Spleen (tissue), 7 donors: ENCODE measurements around the gene SLC7A6.

Experiments used
- CTCF ChIP-seq, 11 experiments: fragments of 200-600 bp in 7 of 11; fragments of 450-650 bp in 4 of 11; sonication (generic) in 4 of 11; IDR thresholded peaks in 8 of 11; conservative IDR thresholded peaks in 3 of 11; 1 replicate in 7 of 11; 2 replicates in 4 of 11; pipeline versions ENCODE4 v1.4.0 to v1.8.0; 2016 to 2021; ENCODE audit warnings: antibody characterized with exemption in 11 of 11, inconsistent platforms in 4 of 11, mild to moderate bottlenecking in 1 of 11
- POLR2A ChIP-seq, 3 donors: fragments of 450-650 bp; IDR thresholded peaks; one replicate each; pipeline ENCODE4 v1.5.1; 2017; ENCODE audit warnings: antibody characterized with exemption in 3 of 3, mild to moderate bottlenecking in 1 of 3
- POLR2AphosphoS5 ChIP-seq, 3 donors: sonication (generic); formaldehyde crosslinking; IDR thresholded peaks; one replicate each; pipeline ENCODE4 v1.5.1; 2017; ENCODE audit warnings: antibody characterized with exemption in 3 of 3
- donor health status: DM: no; HTN: no; CAD: no; lungs with moderate emphysema.
- donor health status: DM: no; HTN: no; CAD: no.
- donor health status: DM: no; HTN: no; CAD: no.

GRCh38 chr16:68281368-68282063 is 17.2 kb downstream of the SLC7A6 start:
- TF ChIP-seq POLR2A (IDR thresholded peaks at IDR 0.05) (no peak), POLR2AphosphoS5 (IDR thresholded peaks at IDR 0.05) (no peak), CTCF (IDR thresholded peaks at IDR 0.05 in 8 of 11, conservative IDR thresholded peaks at IDR 0.05 in 3 of 11) (no peak)
